ENCODE measurements around the gene ZFAND3.

The ZFAND3 gene

GRCh38 chr6:38153076-38153797, 333.7 kb downstream of the ZFAND3 start:
- 91 to 93% methylated on average over 13 to 14 of the region's 23 CpGs for WGBS, 2 experiments (ENCODE audit: insufficient coverage in 2 of 2)
- no peak overlapping the region for H3K4me3 ChIP-seq (ENCODE audit: extremely low read depth, insufficient read depth, low read length, poor library complexity, severe bottlenecking)
- no peaks in the 10 kb centered on the region for H3K9me3 ChIP-seq (ENCODE audit: control insufficient read depth, low read length)
- peaks cover 5% of the 10 kb centered on the region for H3K4me1 ChIP-seq (ENCODE audit: control insufficient read depth, insufficient read depth, low read length, poor library complexity, severe bottlenecking)
- H3K27ac ChIP-seq (ENCODE audit: low read depth, low read length, severe bottlenecking), result no peak overlapping the region
- peaks cover 47% of the 10 kb centered on the region for H3K36me3 ChIP-seq (ENCODE audit: control insufficient read depth, insufficient read depth, low read length)

GRCh38 chr6:38153798-38154345, 334.3 kb downstream of the ZFAND3 start:
- Histone ChIP-seq H3K36me3 (ENCODE audit: control insufficient read depth, insufficient read depth, low read length) (peaks cover 42% of the 10 kb centered on the region), H3K9me3 (ENCODE audit: control insufficient read depth, low read length) (no peaks in the 10 kb centered on the region), H3K4me1 (ENCODE audit: control insufficient read depth, insufficient read depth, low read length, poor library complexity, severe bottlenecking) (peaks cover 5% of the 10 kb centered on the region), H3K27ac (ENCODE audit: low read depth, low read length, severe bottlenecking) (no peak overlapping the region), H3K4me3 (ENCODE audit: extremely low read depth, insufficient read depth, low read length, poor library complexity, severe bottlenecking) (no peak overlapping the region)
- WGBS, 2 experiments (ENCODE audit: insufficient coverage in 2 of 2), result 85 to 88% methylated on average over 8 to 13 of the region's 16 CpGs

- H3K4me3 ChIP-seq (ENCODE audit: extremely low read depth, insufficient read depth, low read length, poor library complexity, severe bottlenecking), result no peak overlapping the region
- no peaks in the 10 kb centered on the region for H3K9me3 ChIP-seq (ENCODE audit: control insufficient read depth, low read length)
- H3K27ac ChIP-seq (ENCODE audit: low read depth, low read length, severe bottlenecking), result peak overlapping the region; percentile 65
- 87 to 95% methylated on average over 7 of the region's 8 CpGs for WGBS, 2 experiments (ENCODE audit: insufficient coverage in 2 of 2)
- H3K36me3 ChIP-seq (ENCODE audit: control insufficient read depth, insufficient read depth, low read length), result peaks cover 46% of the 10 kb centered on the region
- H3K4me1 ChIP-seq (ENCODE audit: control insufficient read depth, insufficient read depth, low read length, poor library complexity, severe bottlenecking), result peaks cover 5% of the 10 kb centered on the region
These were observed 335.2 kb downstream of the ZFAND3 start for GRCh38 chr6:38154731-38155130.

- Histone ChIP-seq H3K4me3 (ENCODE audit: extremely low read depth, insufficient read depth, low read length, poor library complexity, severe bottlenecking) (no peak overlapping the region), H3K4me1 (ENCODE audit: control insufficient read depth, insufficient read depth, low read length, poor library complexity, severe bottlenecking) (peaks cover 5% of the 10 kb centered on the region), H3K36me3 (ENCODE audit: control insufficient read depth, insufficient read depth, low read length) (peaks cover 45% of the 10 kb centered on the region), H3K9me3 (ENCODE audit: control insufficient read depth, low read length) (no peaks in the 10 kb centered on the region), H3K27ac (ENCODE audit: low read depth, low read length, severe bottlenecking) (peak overlapping the region; percentile 65)
- 95 to 100% methylated on average over 4 to 8 of the region's 9 CpGs for WGBS, 2 experiments (ENCODE audit: insufficient coverage in 2 of 2)
These were observed 335.6 kb downstream of the ZFAND3 start for GRCh38 chr6:38155144-38155543.

- H3K27ac ChIP-seq (ENCODE audit: low read depth, low read length, severe bottlenecking), result peak overlapping the region; percentile 65
- 96 to 97% methylated on average over 3 to 5 of the region's 6 CpGs for WGBS, 2 experiments (ENCODE audit: insufficient coverage in 2 of 2)
These were observed 336.2 kb downstream of the ZFAND3 start for GRCh38 chr6:38155621-38156204.

GRCh38 chr6:38156818-38157565, 337.5 kb downstream of the ZFAND3 start:
- Histone ChIP-seq H3K36me3 (ENCODE audit: control insufficient read depth, insufficient read depth, low read length) (peaks cover 34% of the 10 kb centered on the region), H3K4me3 (ENCODE audit: extremely low read depth, insufficient read depth, low read length, poor library complexity, severe bottlenecking) (no peak overlapping the region), H3K27ac (ENCODE audit: low read depth, low read length, severe bottlenecking) (no peak overlapping the region), H3K9me3 (ENCODE audit: control insufficient read depth, low read length) (no peaks in the 10 kb centered on the region), H3K4me1 (ENCODE audit: control insufficient read depth, insufficient read depth, low read length, poor library complexity, severe bottlenecking) (peaks cover 5% of the 10 kb centered on the region)
- whole genome bisulfite sequencing, 2 experiments (ENCODE audit: insufficient coverage in 2 of 2), result 91% methylated on average over 4 to 7 of the region's 10 CpGs

More at GRCh38 chr6:38155621-38156204, 336.2 kb downstream of the ZFAND3 start:
- Histone ChIP-seq H3K4me3 (ENCODE audit: extremely low read depth, insufficient read depth, low read length, poor library complexity, severe bottlenecking) (no peak overlapping the region), H3K9me3 (ENCODE audit: control insufficient read depth, low read length) (no peaks in the 10 kb centered on the region), H3K36me3 (ENCODE audit: control insufficient read depth, insufficient read depth, low read length) (peaks cover 42% of the 10 kb centered on the region), H3K4me1 (ENCODE audit: control insufficient read depth, insufficient read depth, low read length, poor library complexity, severe bottlenecking) (peaks cover 5% of the 10 kb centered on the region)

GRCh38 chr6:38157905-38158304, 338.4 kb downstream of the ZFAND3 start:
- Histone ChIP-seq H3K36me3 (ENCODE audit: control insufficient read depth, insufficient read depth, low read length) (peaks cover 31% of the 10 kb centered on the region), H3K9me3 (ENCODE audit: control insufficient read depth, low read length) (no peaks in the 10 kb centered on the region), H3K4me3 (ENCODE audit: extremely low read depth, insufficient read depth, low read length, poor library complexity, severe bottlenecking) (no peak overlapping the region), H3K4me1 (ENCODE audit: control insufficient read depth, insufficient read depth, low read length, poor library complexity, severe bottlenecking) (peaks cover 5% of the 10 kb centered on the region), H3K27ac (ENCODE audit: low read depth, low read length, severe bottlenecking) (no peak overlapping the region)
- 93 to 97% methylated on average over 11 of the region's 11 CpGs for WGBS, 2 experiments (ENCODE audit: insufficient coverage in 2 of 2)

- Histone ChIP-seq H3K9me3 (ENCODE audit: control insufficient read depth, low read length) (no peaks in the 10 kb centered on the region), H3K27ac (ENCODE audit: low read depth, low read length, severe bottlenecking) (no peak overlapping the region), H3K4me3 (ENCODE audit: extremely low read depth, insufficient read depth, low read length, poor library complexity, severe bottlenecking) (no peak overlapping the region), H3K36me3 (ENCODE audit: control insufficient read depth, insufficient read depth, low read length) (peaks cover 22% of the 10 kb centered on the region), H3K4me1 (ENCODE audit: control insufficient read depth, insufficient read depth, low read length, poor library complexity, severe bottlenecking) (peaks cover 5% of the 10 kb centered on the region)
- WGBS, 2 experiments (ENCODE audit: insufficient coverage in 2 of 2), result 92 to 93% methylated on average over 13 to 14 of the region's 14 CpGs
These were observed 339.3 kb downstream of the ZFAND3 start for GRCh38 chr6:38158762-38159350.

- Histone ChIP-seq H3K27ac (ENCODE audit: low read depth, low read length, severe bottlenecking) (no peak overlapping the region), H3K36me3 (ENCODE audit: control insufficient read depth, insufficient read depth, low read length) (peaks cover 18% of the 10 kb centered on the region), H3K4me3 (ENCODE audit: extremely low read depth, insufficient read depth, low read length, poor library complexity, severe bottlenecking) (no peak overlapping the region), H3K9me3 (ENCODE audit: control insufficient read depth, low read length) (no peaks in the 10 kb centered on the region), H3K4me1 (ENCODE audit: control insufficient read depth, insufficient read depth, low read length, poor library complexity, severe bottlenecking) (peaks cover 5% of the 10 kb centered on the region)
- 96 to 100% methylated on average over 6 to 8 of the region's 8 CpGs for WGBS, 2 experiments (ENCODE audit: insufficient coverage in 2 of 2)
These were observed 340.1 kb downstream of the ZFAND3 start for GRCh38 chr6:38159596-38159995.

GRCh38 chr6:38160831-38161230, 341.3 kb downstream of the ZFAND3 start:
- Histone ChIP-seq H3K36me3 (ENCODE audit: control insufficient read depth, insufficient read depth, low read length) (peaks cover 17% of the 10 kb centered on the region), H3K4me3 (ENCODE audit: extremely low read depth, insufficient read depth, low read length, poor library complexity, severe bottlenecking) (no peak overlapping the region), H3K9me3 (ENCODE audit: control insufficient read depth, low read length) (no peaks in the 10 kb centered on the region), H3K27ac (ENCODE audit: low read depth, low read length, severe bottlenecking) (no peak overlapping the region), H3K4me1 (ENCODE audit: control insufficient read depth, insufficient read depth, low read length, poor library complexity, severe bottlenecking) (no peaks in the 10 kb centered on the region)
- WGBS, 2 experiments (ENCODE audit: insufficient coverage in 2 of 2), result 96 to 97% methylated on average over 24 to 25 of the region's 25 CpGs
